ENCODE measurements around the gene MED13L.

MED13L gene

GRCh38 chr12:116094475-116094874, 183.0 kb downstream of the MED13L start:
- no peak for DNase-seq (ENCODE audit: low read depth in 2 of 3, low spot score in 1 of 3)

- no peak for DNase-seq (ENCODE audit: low read depth in 2 of 3, low spot score in 1 of 3)
Observed at GRCh38 chr12:116093915-116094314, 183.6 kb downstream of the MED13L start.

- DNase-seq (ENCODE audit: low read depth in 2 of 3, low spot score in 1 of 3) = no peak
Observed at GRCh38 chr12:116092776-116093175, 184.7 kb downstream of the MED13L start.

GRCh38 chr12:116092162-116092561, 185.3 kb downstream of the MED13L start:
- no peak for DNase-seq (ENCODE audit: low read depth in 2 of 3, low spot score in 1 of 3)

GRCh38 chr12:116091579-116091978, 185.9 kb downstream of the MED13L start:
- no peak for DNase-seq (ENCODE audit: low read depth in 2 of 3, low spot score in 1 of 3)

GRCh38 chr12:116090516-116090915, 187.0 kb downstream of the MED13L start:
- no peak for DNase-seq (ENCODE audit: low read depth in 2 of 3, low spot score in 1 of 3)

GRCh38 chr12:116089080-116089479, 188.4 kb downstream of the MED13L start:
- no peak for DNase-seq (ENCODE audit: low read depth in 2 of 3, low spot score in 1 of 3)

GRCh38 chr12:116087962-116088361, 189.5 kb downstream of the MED13L start:
- no peak for DNase-seq (ENCODE audit: low read depth in 2 of 3, low spot score in 1 of 3)

GRCh38 chr12:116087399-116087798, 190.1 kb downstream of the MED13L start:
- DNase-seq (ENCODE audit: low read depth in 2 of 3, low spot score in 1 of 3) = no peak

GRCh38 chr12:116080415-116080814, 197.1 kb downstream of the MED13L start:
- DNase-seq (ENCODE audit: low read depth in 2 of 3, low spot score in 1 of 3) = no peak

GRCh38 chr12:116078396-116078795, 199.1 kb downstream of the MED13L start:
- no peak for DNase-seq (ENCODE audit: low read depth in 2 of 3, low spot score in 1 of 3)

- DNase-seq (ENCODE audit: low read depth in 2 of 3, low spot score in 1 of 3) = no peak
Observed at GRCh38 chr12:116077431-116077830, 200.1 kb downstream of the MED13L start.

- DNase-seq (ENCODE audit: low read depth in 2 of 3, low spot score in 1 of 3) = no peak
Observed at GRCh38 chr12:116076399-116076798, 201.1 kb downstream of the MED13L start.

GRCh38 chr12:116074686-116075085, 202.8 kb downstream of the MED13L start:
- DNase-seq (ENCODE audit: low read depth in 2 of 3, low spot score in 1 of 3) = no peak

GRCh38 chr12:116071555-116072230, 205.8 kb downstream of the MED13L start:
- DNase-seq (ENCODE audit: low read depth in 2 of 3, low spot score in 1 of 3) = no peak

GRCh38 chr12:116070444-116070843, 207.0 kb downstream of the MED13L start:
- DNase-seq (ENCODE audit: low read depth in 2 of 3, low spot score in 1 of 3) = no peak

- DNase-seq (ENCODE audit: low read depth in 2 of 3, low spot score in 1 of 3) = no peak
Observed at GRCh38 chr12:116069943-116070342, 207.6 kb downstream of the MED13L start.

GRCh38 chr12:116068853-116069252, 208.6 kb downstream of the MED13L start:
- no peak for DNase-seq (ENCODE audit: low read depth in 2 of 3, low spot score in 1 of 3)

- no peak for DNase-seq (ENCODE audit: low read depth in 2 of 3, low spot score in 1 of 3)
Observed at GRCh38 chr12:116068371-116068770, 209.1 kb downstream of the MED13L start.

GRCh38 chr12:116067892-116068291, 209.6 kb downstream of the MED13L start:
- DNase-seq (ENCODE audit: low read depth in 2 of 3, low spot score in 1 of 3) = no peak

GRCh38 chr12:116066381-116067230, 210.9 kb downstream of the MED13L start:
- peak; percentile 35 to 41 (median 38) for DNase-seq (ENCODE audit: low read depth in 2 of 3, low spot score in 1 of 3)

- DNase-seq (ENCODE audit: low read depth in 2 of 3, low spot score in 1 of 3) = no peak
Observed at GRCh38 chr12:116065606-116066005, 211.9 kb downstream of the MED13L start.

Data from stimulated activated CD4-positive, alpha-beta T cell treated with anti-CD3 and anti-CD28 coated beads, Interleukin-12 subunit alpha, Interleukin-12 subunit beta, amount 100 ng/mL, for 48 hours (primary cell).